Glutamatergic neuron (in vitro differentiated cells): ENCODE measurements around the gene KL. TPM values are rescaled to one million over a fixed set of nuclear protein-coding genes. Genes with fewer than 3 reads are reported as not detected.

Source experiments
- DNase-seq: peaks from one replicate; pipeline ENCODE4 v3.0.0; 2022
- H3K27ac Mint-ChIP-seq: one replicate; pipeline ENCODE4 v1.8.0; 2020; ENCODE audit warnings: mild to moderate bottlenecking, mixed read lengths, inconsistent platforms; ENCODE audit not compliant: unreplicated experiment
- H3K27me3 Mint-ChIP-seq: one replicate; pipeline ENCODE4 v1.8.0; 2020; ENCODE audit warnings: mild to moderate bottlenecking, moderate library complexity, mixed read lengths, inconsistent platforms; ENCODE audit not compliant: unreplicated experiment
- H3K36me3 Mint-ChIP-seq: one replicate; pipeline ENCODE4 v1.8.0; 2020; ENCODE audit warnings: mild to moderate bottlenecking, mixed read lengths, inconsistent platforms; ENCODE audit not compliant: unreplicated experiment
- H3K4me1 Mint-ChIP-seq: one replicate; pipeline ENCODE4 v1.8.0; 2020; ENCODE audit warnings: mild to moderate bottlenecking, low read depth, mixed read lengths, inconsistent platforms; ENCODE audit not compliant: unreplicated experiment
- H3K4me3 Mint-ChIP-seq: one replicate; pipeline ENCODE4 v1.8.0; 2020; ENCODE audit warnings: mild to moderate bottlenecking, mixed read lengths, inconsistent platforms; ENCODE audit not compliant: unreplicated experiment
- H3K9me3 Mint-ChIP-seq: one replicate; pipeline ENCODE4 v1.8.0; 2020; ENCODE audit warnings: mild to moderate bottlenecking, moderate library complexity, mixed read lengths, inconsistent platforms; ENCODE audit not compliant: unreplicated experiment
- CTCF ChIP-seq: fragments of 200-600 bp; sonication (generic); IDR thresholded peaks from one replicate; pipeline ENCODE4 v1.5.0; 2021; ENCODE audit not compliant: partially characterized antibody, unreplicated experiment
- total RNA-seq: library from RNA; stranded (reverse); fragmentation: NEBNext Ultra II Directional; extraction: Animal tissue kit (Norgen Biotek cat#: 25700); gene quantifications from one replicate; pipeline ENCODE4 v1.2.1, GENCODE V29; 2021; ENCODE audit not compliant: unreplicated experiment

Gene KL
- total RNA-seq, 1 donor from 2014 or later: not detected

GRCh38 chr13:33070713-33071112, 54.5 kb downstream of the KL start:
- H3K4me1 Mint-ChIP-seq: no peaks in the 10 kb centered on the region
- DNase-seq: no peak
- H3K9me3 Mint-ChIP-seq: peaks cover 3% of the 10 kb centered on the region
- no peaks in the 10 kb centered on the region for H3K27me3 Mint-ChIP-seq
- no peaks in the 10 kb centered on the region for H3K36me3 Mint-ChIP-seq
- H3K27ac Mint-ChIP-seq: no peak overlapping the region
- no peak overlapping the region for H3K4me3 Mint-ChIP-seq
- TF ChIP-seq CTCF: no peak

GRCh38 chr13:33072282-33072681, 56.1 kb downstream of the KL start:
- no peaks in the 10 kb centered on the region for H3K4me1 Mint-ChIP-seq

GRCh38 chr13:33072759-33073158, 56.5 kb downstream of the KL start:
- H3K27me3 Mint-ChIP-seq: no peaks in the 10 kb centered on the region
- no peak for DNase-seq
- TF ChIP-seq CTCF: no peak
- no peak overlapping the region for H3K4me3 Mint-ChIP-seq
- H3K4me1 Mint-ChIP-seq: no peaks in the 10 kb centered on the region
- H3K36me3 Mint-ChIP-seq: no peaks in the 10 kb centered on the region
- no peak overlapping the region for H3K27ac Mint-ChIP-seq
- peaks cover 3% of the 10 kb centered on the region for H3K9me3 Mint-ChIP-seq

More at GRCh38 chr13:33072282-33072681, 56.1 kb downstream of the KL start:
- Mint-ChIP-seq H3K27ac (no peak overlapping the region), H3K4me3 (no peak overlapping the region), H3K9me3 (peaks cover 3% of the 10 kb centered on the region), H3K27me3 (no peaks in the 10 kb centered on the region), H3K36me3 (no peaks in the 10 kb centered on the region)
- no peak for DNase-seq
- TF ChIP-seq CTCF: no peak

GRCh38 chr13:33073338-33073737, 57.1 kb downstream of the KL start:
- DNase-seq: no peak
- H3K4me1 Mint-ChIP-seq: no peaks in the 10 kb centered on the region
- TF ChIP-seq CTCF: no peak
- no peaks in the 10 kb centered on the region for H3K36me3 Mint-ChIP-seq
- H3K27me3 Mint-ChIP-seq: no peaks in the 10 kb centered on the region
- H3K27ac Mint-ChIP-seq: no peak overlapping the region
- H3K9me3 Mint-ChIP-seq: peaks cover 3% of the 10 kb centered on the region
- H3K4me3 Mint-ChIP-seq: no peak overlapping the region

GRCh38 chr13:33076001-33076992, 60.1 kb downstream of the KL start:
- H3K27me3 Mint-ChIP-seq: no peaks in the 10 kb centered on the region
- no peaks in the 10 kb centered on the region for H3K36me3 Mint-ChIP-seq
- TF ChIP-seq CTCF: no peak
- peaks cover 8% of the 10 kb centered on the region for H3K4me1 Mint-ChIP-seq
- H3K4me3 Mint-ChIP-seq: no peak overlapping the region
- no peak overlapping the region for H3K27ac Mint-ChIP-seq
- no peaks in the 10 kb centered on the region for H3K9me3 Mint-ChIP-seq
- DNase-seq: no peak
